GM12875 (cell line): ENCODE measurements around the gene MYLK.
"Not testable (repeated sequence)": the region's sequence is repeated elsewhere in the genome, so short reads cannot be mapped to it uniquely, and the experiment has no call there.

Source experiments
- H3K4me3 ChIP-seq: one replicate; pipeline ENCODE4 v1.5.1; 2011; ENCODE audit warnings: low read depth, low read length, control low read depth
- CTCF ChIP-seq: IDR thresholded peaks from 2 replicates; pipeline ENCODE4 v1.5.1; 2011; ENCODE audit warnings: low read depth, mild to moderate bottlenecking, control low read depth, inconsistent platforms, low read length, moderate library complexity, borderline replicate concordance; ENCODE audit not compliant: insufficient read depth

MYLK gene

DNA sequence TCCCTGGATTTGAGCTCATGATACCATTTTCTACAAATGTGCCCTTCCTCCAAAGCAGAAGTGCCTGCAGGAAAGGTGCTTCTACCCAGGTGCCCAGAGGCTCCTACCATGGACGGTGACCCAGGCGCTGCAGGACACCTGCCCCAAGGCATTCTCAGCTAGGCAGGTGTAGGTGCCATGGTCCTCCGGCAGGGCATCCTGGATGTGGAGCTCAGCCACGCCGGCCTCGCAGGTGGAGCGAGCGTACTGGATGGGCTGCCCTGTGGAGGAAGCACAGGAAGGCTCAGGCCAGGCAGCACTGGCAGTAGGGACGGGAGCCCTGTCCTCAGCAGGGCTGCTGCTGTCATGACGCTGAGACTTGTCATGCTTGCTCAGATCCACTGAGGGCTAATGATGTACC lies 162.1 kb downstream of the MYLK start:
- H3K4me3 ChIP-seq, result no peak overlapping the region
- TF ChIP-seq CTCF, result no peak

- not testable (repeated sequence) for H3K4me3 ChIP-seq
Measured at GRCh38 chr3:123721095-123721689, 162.9 kb downstream of the MYLK start.

DNA sequence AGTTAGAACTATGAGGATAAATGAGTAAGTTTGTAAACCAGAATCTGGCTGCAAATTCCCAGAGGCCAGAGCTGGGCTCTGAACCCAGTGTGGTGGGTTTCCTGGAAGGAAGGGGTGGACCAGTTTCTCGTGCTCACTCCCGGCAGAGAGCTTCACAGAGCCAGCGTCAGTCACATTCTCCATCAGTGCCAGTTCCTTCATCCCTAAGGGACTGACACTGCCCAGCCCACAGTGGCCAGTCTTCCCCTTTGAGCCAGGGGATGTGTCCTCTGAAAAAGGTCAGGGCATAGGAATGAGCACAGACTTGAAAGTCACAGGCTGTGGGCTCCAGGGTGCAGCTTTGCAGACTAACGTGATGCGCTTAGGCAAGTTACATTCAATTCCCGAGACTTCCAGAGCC lies 163.5 kb downstream of the MYLK start:
- no peak for TF ChIP-seq CTCF
- H3K4me3 ChIP-seq, result no peak overlapping the region

GRCh38 chr3:123719862-123720453 lies 164.2 kb downstream of the MYLK start:
- no peak overlapping the region for H3K4me3 ChIP-seq
- no peak for TF ChIP-seq CTCF

- H3K4me3 ChIP-seq, result not testable (repeated sequence)
- TF ChIP-seq CTCF, result peak; percentile 74
Measured at GRCh38 chr3:123719061-123719756, 164.9 kb downstream of the MYLK start.

- TF ChIP-seq CTCF, result no peak
- no peak overlapping the region for H3K4me3 ChIP-seq
Measured at GRCh38 chr3:123718108-123718507, 166.0 kb downstream of the MYLK start.

GRCh38 chr3:123717451-123717850 lies 166.7 kb downstream of the MYLK start:
- H3K4me3 ChIP-seq, result not testable (repeated sequence)

- H3K4me3 ChIP-seq, result no peak overlapping the region
- TF ChIP-seq CTCF, result no peak
Measured at GRCh38 chr3:123716411-123716810, 167.7 kb downstream of the MYLK start.
